HG03432 (cell line): Measurements from ENCODE around the gene BEND2.

Experiments
- ATAC-seq: cut with Tn5 transposase; IDR thresholded peaks from one replicate; pipeline ENCODE4 v1.9.1; 2021; ENCODE audit warnings: mild to moderate bottlenecking, moderate library complexity; ENCODE audit not compliant: unreplicated experiment

The BEND2 gene

GRCh38 chrX:18146009-18146408, 74.7 kb downstream of the BEND2 start:
- ATAC-seq: no peak

- ATAC-seq: no peak
Measured at GRCh38 chrX:18136816-18137215, 83.9 kb downstream of the BEND2 start.

- ATAC-seq: no peak
Measured at GRCh38 chrX:18133605-18134004, 87.1 kb downstream of the BEND2 start.

GRCh38 chrX:18129690-18130089, 91.0 kb downstream of the BEND2 start:
- ATAC-seq: no peak

GRCh38 chrX:18126971-18127370, 93.7 kb downstream of the BEND2 start:
- ATAC-seq: no peak

- ATAC-seq: no peak
Measured at GRCh38 chrX:18119856-18120255, 100.8 kb downstream of the BEND2 start.
